HG03139 (cell line): ENCODE results near the gene NRXN3.

Experiments
- ATAC-seq: cut with Tn5 transposase; IDR thresholded peaks from one replicate; pipeline ENCODE4 v1.9.1; 2021; ENCODE audit not compliant: unreplicated experiment

NRXN3 gene

GRCh38 chr14:78170203-78170602 lies at the start of gene NRXN3:
NRXN3 (plus strand) TSS chr14:78170373; CDS start chr14:78243094, 72,721 bp downstream.
- no peak for ATAC-seq

- no peak for ATAC-seq
Observed at GRCh38 chr14:78122436-78122835, 47.7 kb upstream of the NRXN3 start.

- ATAC-seq = no peak
Observed at GRCh38 chr14:78123650-78124253, 46.4 kb upstream of the NRXN3 start.

GRCh38 chr14:78127961-78128360 lies 42.2 kb upstream of the NRXN3 start:
- ATAC-seq = no peak

GRCh38 chr14:78129375-78129774 lies 40.8 kb upstream of the NRXN3 start:
- ATAC-seq = no peak

- ATAC-seq = no peak
Observed at GRCh38 chr14:78130356-78130755, 39.8 kb upstream of the NRXN3 start.

- ATAC-seq = no peak
Observed at GRCh38 chr14:78131201-78131600, 39.0 kb upstream of the NRXN3 start.

- ATAC-seq = no peak
Observed at GRCh38 chr14:78131616-78132015, 38.6 kb upstream of the NRXN3 start.

- no peak for ATAC-seq
Observed at GRCh38 chr14:78135450-78135891, 34.7 kb upstream of the NRXN3 start.

- no peak for ATAC-seq
Observed at GRCh38 chr14:78136695-78137094, 33.5 kb upstream of the NRXN3 start.

- no peak for ATAC-seq
Observed at GRCh38 chr14:78141590-78141989, 28.6 kb upstream of the NRXN3 start.

- no peak for ATAC-seq
Observed at GRCh38 chr14:78142998-78143397, 27.2 kb upstream of the NRXN3 start.

GRCh38 chr14:78143489-78144145 lies 26.6 kb upstream of the NRXN3 start:
- ATAC-seq = no peak

GRCh38 chr14:78152201-78153063 lies 17.7 kb upstream of the NRXN3 start:
- ATAC-seq = no peak

GRCh38 chr14:78153064-78153341 lies 17.2 kb upstream of the NRXN3 start:
- ATAC-seq = no peak

- ATAC-seq = no peak
Observed at GRCh38 chr14:78154827-78155226, 15.3 kb upstream of the NRXN3 start.

GRCh38 chr14:78156196-78156595 lies 14.0 kb upstream of the NRXN3 start:
- ATAC-seq = no peak

GRCh38 chr14:78157494-78158437 lies 12.4 kb upstream of the NRXN3 start:
- ATAC-seq = no peak

GRCh38 chr14:78162202-78162601 lies 8.0 kb upstream of the NRXN3 start:
- no peak for ATAC-seq

- no peak for ATAC-seq
Observed at GRCh38 chr14:78164226-78164853, 5.8 kb upstream of the NRXN3 start.

- no peak for ATAC-seq
Observed at GRCh38 chr14:78172428-78172827, 2.3 kb downstream of the NRXN3 start.
